DMS114 treated with DMSO at 0.1 percent for 48 hours (cell line): ENCODE data around the gene TBCD.
"Not testable (repeated sequence)": the region's sequence is repeated elsewhere in the genome, so short reads cannot be mapped to it uniquely, and the experiment has no call there.

ENCODE experiments used
- DNase-seq: peaks from one replicate; lab custom pipeline; 2025; ENCODE audit not compliant: unreplicated experiment; lab: John Stamatoyannopoulos, UW

Gene TBCD

DNA sequence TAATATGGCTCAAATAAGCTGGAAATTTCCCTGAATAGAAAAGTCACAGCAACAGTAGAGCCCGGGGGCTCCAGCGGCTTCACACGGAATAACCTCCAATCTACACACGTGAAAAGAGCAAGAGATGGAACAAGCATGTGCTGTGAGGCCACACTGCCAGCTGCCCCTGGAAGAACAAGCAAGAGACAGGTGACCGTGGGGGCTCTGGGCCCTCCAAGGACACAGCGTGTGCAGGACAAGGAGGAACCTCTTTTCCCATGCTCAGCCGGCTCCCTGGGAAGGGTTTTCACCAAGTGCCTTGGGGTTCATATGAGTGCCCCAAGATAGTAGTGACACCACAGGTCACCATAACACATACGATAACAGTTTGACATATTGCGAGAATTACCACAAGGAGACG lies 198.1 kb downstream of the TBCD start:
- DNase-seq: no peak

GRCh38 chr17:82950525-82951102 lies 198.7 kb downstream of the TBCD start:
- no peak for DNase-seq

- no peak for DNase-seq
Observed at GRCh38 chr17:82952019-82952418, 200.2 kb downstream of the TBCD start.

DNA sequence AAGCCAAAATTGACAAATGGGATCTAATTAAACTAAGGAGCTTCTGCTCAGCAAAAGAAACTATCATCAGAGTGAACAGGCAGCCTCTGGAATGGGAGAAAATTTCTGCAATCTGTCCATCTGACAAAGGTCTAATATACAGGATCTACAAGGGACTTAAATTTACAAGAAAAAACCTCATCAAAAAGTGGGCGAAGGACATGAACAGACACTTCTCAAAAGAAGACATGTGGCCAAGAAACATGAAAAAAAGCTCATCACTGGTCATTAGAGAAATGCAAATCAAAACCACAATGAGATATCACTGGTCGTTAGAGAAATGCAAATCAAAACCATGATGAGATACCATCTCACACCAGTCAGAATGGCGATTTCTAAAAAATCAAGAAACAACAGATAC lies 203.2 kb downstream of the TBCD start:
- DNase-seq: not testable (repeated sequence)

- not testable (repeated sequence) for DNase-seq
Observed at GRCh38 chr17:82955627-82956026, 203.8 kb downstream of the TBCD start.

DNA sequence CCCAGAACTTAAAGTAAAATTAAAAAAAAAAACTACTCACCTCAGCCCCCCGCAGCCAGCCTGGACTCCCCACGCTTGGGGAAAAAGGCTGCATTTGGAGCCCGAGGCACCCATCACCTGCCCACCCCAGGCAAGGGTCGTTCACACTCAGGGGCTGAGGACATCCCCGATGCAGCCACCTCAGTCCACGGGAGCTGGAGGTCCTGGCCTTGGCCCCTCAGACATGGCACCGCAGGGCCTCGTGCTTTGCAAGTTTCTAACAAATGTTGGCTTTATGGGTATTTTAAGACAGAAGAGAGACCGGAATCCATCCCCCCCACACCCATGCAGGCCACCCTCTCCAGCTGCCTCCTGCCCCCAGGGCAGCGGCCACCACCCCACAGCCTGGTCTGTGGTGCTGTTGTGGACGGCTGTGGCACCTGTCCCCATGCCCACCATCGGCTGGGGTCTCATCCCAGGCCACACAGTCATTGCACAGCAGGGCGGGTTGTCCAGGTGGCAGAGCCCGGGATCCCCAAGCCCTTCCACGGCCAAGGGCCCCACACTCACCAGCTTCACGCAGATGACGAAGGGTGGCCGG lies 204.4 kb downstream of the TBCD start:
- DNase-seq: no peak

GRCh38 chr17:82956726-82957468 lies 205.0 kb downstream of the TBCD start:
- no peak for DNase-seq

DNA sequence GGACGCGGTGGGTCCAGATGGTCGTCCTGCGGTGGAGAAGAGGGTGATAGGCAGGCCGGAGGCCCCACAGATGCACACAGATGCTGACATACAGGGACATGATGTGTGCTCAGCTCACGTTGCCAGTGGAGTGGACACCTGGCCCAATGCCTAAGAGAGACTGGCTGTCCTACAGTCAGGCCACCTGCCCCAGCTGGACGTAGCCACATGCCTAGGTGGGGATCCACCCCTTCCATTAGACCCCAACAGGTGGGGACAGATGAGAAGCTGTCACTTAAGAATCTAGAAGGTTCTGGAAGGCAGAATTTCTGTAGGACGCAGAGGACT lies 205.6 kb downstream of the TBCD start:
- DNase-seq: no peak

DNA sequence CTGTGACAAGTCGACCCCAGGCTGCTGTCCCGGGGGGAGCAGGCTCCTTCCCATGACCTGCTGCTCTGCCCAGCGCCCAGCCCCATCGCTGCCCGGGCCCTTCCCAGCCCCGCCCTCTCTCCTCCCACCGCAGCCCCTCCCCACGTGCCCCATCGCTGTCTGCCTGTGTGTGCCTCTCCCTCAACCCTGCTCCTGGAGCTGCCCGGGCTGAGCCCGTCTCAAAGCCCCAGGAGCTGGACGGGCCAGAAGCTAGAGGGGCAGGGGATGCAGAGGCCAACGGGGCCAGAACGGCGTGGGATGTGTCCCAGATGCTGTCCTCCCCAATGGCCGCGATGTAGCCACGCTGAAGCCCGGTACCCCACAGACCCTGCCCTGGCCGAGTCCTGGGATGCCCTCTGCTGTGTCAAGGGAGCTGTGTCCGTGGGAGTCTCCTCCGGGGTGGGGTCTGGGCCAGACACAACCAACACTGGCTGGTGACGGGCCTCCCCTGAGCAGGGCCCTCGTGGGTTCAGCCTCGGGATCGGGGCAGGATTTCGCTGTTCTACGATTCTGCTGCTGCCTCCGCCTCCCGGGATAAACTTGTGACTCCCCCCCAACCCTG lies 206.2 kb downstream of the TBCD start:
- DNase-seq: no peak

- no peak for DNase-seq
Observed at GRCh38 chr17:82959242-82959930, 207.5 kb downstream of the TBCD start.

GRCh38 chr17:82959990-82960418 lies 208.1 kb downstream of the TBCD start:
- no peak for DNase-seq

- DNase-seq: no peak
Observed at GRCh38 chr17:82960419-82961271, 208.8 kb downstream of the TBCD start.

DNA sequence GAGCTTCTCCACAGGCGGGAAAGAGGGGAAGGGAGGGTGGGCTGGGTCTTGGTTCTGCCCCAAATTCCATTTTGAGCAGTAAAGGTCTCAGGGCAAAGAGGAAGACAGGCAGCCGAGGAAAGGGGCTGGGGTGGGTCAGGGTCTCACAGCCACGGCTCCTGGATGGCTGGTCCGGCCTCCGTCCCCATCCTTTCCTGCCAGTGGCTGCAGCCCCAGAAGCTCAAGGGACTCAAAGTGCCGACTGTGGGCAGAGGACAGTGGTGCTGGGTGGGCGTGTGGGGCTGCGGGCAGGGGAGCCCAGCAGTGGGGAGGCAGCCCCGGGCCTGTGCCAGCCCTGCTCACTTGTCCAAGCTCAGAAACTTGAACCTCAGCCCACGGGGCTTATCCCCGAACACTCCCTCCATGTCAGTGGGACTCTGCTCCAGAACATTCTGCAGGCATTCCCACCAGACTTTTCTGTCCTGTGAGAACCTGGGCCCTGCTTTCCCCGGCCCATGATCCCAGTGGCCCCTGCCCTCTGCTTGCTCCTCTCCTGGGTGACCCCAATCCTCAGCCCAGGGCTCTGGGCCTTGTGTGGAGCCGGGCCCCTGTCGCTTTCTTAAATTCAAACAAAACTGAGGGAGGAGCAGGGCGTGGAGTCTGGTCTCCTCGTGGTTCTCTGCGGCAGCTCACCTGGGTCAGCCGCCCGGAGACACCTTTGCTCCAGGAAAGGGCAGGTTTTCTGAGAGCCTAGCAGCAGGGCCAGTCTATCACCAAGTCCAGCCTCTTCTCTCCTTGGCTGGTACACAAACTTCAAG lies 209.7 kb downstream of the TBCD start:
- no peak for DNase-seq

DNA sequence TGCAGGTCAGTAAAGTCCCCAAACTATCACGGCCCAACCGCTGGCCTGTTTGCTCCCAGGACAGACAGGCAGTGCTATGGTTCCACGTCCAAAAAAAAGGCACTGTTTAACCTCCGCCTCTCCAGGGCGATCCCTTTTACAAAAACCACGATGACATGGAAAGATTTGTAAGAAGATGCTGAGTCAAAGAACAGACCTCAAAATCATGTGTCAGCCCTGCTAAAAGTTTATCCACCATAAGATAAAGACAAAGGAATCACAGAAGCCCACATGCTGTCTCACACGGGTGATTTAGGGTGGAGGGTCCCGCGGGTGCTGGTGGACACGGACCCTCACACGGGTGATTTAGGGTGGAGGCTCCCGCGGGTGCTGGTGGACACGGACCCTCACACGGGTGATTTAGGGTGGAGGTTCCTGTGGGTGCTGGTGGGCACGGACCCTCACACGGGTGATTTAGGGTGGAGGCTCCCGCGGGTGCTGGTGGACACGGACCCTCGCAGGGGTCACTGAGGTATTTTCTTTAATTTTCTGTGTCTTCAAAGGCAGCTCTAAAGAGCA lies 210.4 kb downstream of the TBCD start:
- DNase-seq: no peak

DNA sequence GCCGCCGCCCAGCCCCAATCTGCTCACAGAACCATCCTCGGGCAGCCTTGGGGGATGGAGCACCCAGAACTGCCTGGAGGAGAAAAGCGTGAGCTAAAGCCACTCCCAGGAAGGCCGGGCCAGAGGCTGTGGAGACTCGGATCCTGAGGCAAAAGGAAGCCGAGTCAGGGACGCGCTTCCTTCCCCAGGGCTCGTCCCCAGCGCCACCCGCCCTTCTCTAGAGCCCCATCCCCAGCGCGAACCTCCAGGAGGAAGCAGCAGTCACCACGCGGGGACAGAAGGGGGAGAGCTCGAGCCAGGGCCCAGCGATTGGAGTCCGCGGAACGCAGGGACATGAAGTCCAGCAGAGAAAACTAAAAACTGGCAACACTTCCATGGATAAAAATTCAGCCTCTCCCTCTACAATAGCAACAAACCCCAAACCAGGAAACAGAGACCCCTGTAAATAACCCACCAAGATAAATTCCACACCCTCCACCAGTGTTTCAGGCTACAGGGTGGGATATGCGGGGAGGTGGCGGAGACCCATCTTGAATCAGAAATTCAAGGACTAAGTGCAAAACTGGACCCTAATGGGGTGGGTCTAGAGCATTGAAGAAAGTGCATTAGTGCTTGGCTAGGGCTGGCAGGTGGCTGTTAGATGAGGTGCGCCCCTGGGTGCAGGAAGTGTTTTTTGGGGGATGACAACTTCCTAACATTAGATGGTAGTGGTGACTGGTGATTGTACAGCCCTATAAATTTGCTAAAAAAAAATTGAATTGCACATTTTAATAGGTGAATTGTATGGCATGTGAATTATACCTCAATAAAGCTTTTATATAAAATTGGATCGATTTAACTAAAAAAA lies 211.5 kb downstream of the TBCD start:
- DNase-seq: no peak

GRCh38 chr17:82964451-82964850 lies 212.6 kb downstream of the TBCD start:
- not testable (repeated sequence) for DNase-seq

- DNase-seq: no peak
Observed at GRCh38 chr17:82964851-82965341, 213.0 kb downstream of the TBCD start.

- DNase-seq: no peak
Observed at GRCh38 chr17:82965371-82965770, 213.5 kb downstream of the TBCD start.
